NCI-H82 (cell line): Measurements from ENCODE around the gene CTNND2.
"Not testable (repeated sequence)": the region's sequence is repeated elsewhere in the genome, so short reads cannot be mapped to it uniquely, and the experiment has no call there.

Experiments
- DNase-seq: peaks from one replicate; lab custom pipeline; 2025; lab: John Stamatoyannopoulos, UW

Gene CTNND2

DNA sequence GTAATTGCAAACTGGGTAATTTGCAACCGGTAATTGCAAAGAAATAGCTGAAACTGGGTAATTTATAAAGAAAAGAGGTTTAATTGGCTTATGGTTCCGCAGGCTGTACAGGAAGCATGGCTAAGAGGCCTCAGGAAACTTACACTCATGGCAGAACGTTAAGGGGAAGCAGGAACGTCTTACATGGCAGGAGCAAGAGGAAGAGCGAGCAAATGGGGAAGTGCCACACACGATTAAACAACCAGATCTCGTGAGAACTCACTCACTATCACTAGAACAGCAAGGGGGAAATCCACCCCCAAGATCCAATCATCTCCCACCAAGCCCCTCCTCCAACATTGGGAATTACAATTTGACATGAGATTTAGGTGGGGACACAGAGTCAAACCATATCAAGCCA lies 590.6 kb downstream of the CTNND2 start:
- not testable (repeated sequence) for DNase-seq

GRCh38 chr5:11311731-11312130 lies 592.5 kb downstream of the CTNND2 start:
- DNase-seq = no peak

GRCh38 chr5:11311272-11311671 lies 593.0 kb downstream of the CTNND2 start:
- no peak for DNase-seq

- no peak for DNase-seq
Observed at GRCh38 chr5:11310158-11310557, 594.1 kb downstream of the CTNND2 start.

GRCh38 chr5:11306365-11306764 lies 597.9 kb downstream of the CTNND2 start:
- DNase-seq = no peak

- DNase-seq = no peak
Observed at GRCh38 chr5:11305245-11305644, 599.0 kb downstream of the CTNND2 start.

GRCh38 chr5:11304641-11305040 lies 599.6 kb downstream of the CTNND2 start:
- no peak for DNase-seq

- no peak for DNase-seq
Observed at GRCh38 chr5:11302663-11303062, 601.6 kb downstream of the CTNND2 start.

GRCh38 chr5:11301171-11301570 lies 603.1 kb downstream of the CTNND2 start:
- DNase-seq = no peak

DNA sequence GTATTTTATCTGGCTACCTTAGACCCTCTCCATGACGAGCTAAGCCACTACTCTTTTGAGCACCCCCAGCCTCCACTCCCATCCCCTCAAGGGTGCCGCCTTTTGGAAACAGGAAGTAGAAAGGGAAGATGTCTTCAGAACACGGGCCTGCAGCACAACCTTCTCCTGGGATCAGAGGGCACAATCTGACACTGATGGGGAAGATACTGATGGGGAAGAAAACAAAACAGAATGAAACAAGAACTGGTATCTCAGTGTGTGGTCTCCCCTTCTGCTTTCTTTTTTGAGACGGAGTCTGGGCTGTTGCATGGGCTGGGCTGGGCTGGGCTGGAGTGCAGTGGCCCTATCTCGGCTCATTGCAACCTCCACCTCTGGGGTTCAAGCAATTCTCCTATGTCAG lies 603.5 kb downstream of the CTNND2 start:
- no peak for DNase-seq

- no peak for DNase-seq
Observed at GRCh38 chr5:11298877-11299276, 605.4 kb downstream of the CTNND2 start.

- no peak for DNase-seq
Observed at GRCh38 chr5:11293523-11293922, 610.7 kb downstream of the CTNND2 start.

DNA sequence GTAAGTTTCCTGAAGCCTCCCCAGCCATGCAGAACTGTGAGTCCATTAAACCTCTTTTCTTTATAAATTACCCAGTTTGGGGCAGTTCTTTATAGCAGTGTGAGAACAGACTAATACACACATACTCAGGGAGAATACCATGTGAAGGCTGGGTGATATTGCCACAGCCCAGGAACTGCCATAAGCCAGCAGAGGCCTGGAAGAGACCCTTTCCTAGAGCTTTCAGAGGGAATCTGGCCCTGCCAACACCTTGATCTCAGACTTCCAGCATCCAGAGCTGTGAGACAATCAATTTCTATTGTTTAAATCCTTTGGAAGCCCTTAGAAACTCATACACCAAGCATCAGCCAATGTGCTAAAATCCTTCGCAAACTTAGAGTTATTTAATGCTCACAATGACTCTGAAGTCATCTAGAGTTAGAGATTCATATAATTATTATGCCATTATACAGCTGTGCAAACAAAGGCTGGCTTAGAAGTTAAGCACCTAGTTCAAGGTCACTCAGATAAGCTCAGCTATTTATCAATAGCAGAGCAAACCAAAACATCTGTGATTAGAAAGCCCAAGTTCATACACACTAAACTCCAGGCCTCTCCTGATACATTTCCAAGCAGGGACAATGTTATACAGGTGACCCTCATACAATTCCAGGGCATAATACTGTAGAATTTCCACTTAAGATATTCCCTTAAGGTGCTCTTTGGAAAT lies 611.4 kb downstream of the CTNND2 start:
- DNase-seq = no peak

DNA sequence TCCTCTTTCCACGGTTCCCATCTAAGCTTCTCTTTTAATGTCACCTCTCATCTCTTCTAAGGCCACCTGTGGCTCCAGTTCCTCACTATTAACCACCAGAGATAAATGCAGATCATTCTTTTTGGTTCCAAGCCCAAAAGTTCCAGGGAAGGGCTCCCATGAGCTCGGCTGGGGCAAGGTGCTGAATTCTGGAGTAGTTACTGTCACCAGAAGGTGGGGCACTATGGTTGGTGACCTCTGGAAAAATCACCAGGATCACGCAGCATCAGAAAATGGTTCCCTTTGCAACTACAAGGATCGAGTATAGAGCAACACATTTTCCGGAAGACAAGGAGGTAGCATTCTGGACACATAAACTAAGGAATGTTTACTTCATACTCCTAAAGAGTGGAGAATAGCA lies 614.5 kb downstream of the CTNND2 start:
- DNase-seq = no peak

DNA sequence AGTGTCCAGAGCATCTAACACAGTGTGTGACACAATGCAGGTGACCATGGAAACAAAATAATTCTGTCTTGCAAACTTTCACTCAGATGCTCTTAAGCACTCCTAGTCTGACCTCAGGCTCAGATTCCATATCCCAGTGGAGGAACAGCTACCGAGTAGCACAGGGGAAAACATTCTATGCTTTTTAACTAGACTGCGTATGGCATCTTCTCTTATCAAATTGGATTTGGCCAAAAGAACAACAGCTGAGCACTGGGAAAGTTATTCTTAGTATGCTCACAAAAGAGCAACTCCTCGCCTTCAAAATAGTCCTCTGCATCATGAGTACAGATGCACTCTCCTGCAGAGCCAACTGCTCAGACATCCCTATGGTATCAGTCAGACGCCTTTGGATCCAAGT lies 615.0 kb downstream of the CTNND2 start:
- no peak for DNase-seq

- DNase-seq = no peak
Observed at GRCh38 chr5:11281842-11282241, 622.4 kb downstream of the CTNND2 start.

DNA sequence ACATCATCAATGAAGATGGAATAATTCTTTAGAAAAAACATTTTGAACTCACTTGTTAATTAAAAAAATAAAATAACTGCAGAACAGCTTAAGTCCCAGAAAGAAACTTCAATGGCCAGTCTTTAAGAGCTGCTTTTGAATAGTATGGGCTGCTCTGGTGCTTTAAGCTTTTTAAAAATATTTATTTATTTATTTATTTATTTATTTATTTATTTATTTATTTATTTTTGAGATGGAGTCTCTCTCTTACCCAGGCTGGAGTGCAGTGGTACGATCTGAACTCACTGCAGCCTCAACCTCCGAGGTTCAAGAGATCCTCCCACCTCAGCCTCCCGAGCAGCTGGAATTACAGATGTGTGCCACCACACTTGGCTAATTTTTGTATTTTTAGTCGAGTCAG lies 626.9 kb downstream of the CTNND2 start:
- DNase-seq = no peak

DNA sequence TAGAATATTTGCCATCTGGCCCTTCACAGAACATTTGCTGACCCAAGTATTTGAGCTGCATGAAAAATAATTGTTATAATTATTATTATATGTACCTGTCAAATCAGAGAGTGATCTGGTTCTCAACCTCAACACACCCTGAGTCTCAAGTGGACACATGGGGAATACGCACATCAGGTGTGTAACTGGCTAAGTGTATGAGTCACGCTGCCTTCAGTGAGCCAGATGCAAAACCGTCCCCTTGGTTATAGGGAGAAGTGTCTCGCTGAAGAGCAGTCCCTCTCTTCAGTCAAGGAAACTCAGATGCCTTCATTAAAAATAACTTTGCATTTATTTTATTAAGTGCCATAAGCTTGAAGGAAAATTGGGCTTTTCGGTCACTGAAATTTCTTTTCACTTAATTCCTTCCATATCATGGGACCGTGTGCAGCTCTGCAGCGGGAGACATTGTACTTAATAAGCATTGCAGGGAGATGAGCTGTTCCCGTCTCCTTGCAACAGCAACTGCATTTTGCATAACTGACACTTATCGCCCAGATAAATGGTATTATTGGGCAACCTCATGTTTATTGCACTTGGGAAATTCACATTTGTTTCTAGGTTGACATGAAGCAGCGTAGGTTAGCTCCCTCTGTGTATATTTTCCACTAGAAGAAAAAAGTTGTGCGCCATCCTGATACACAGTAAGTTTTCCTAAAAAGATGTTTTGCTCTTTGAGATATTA lies 630.9 kb downstream of the CTNND2 start:
- DNase-seq = no peak

GRCh38 chr5:11269515-11269914 lies 634.7 kb downstream of the CTNND2 start:
- DNase-seq = no peak

DNA sequence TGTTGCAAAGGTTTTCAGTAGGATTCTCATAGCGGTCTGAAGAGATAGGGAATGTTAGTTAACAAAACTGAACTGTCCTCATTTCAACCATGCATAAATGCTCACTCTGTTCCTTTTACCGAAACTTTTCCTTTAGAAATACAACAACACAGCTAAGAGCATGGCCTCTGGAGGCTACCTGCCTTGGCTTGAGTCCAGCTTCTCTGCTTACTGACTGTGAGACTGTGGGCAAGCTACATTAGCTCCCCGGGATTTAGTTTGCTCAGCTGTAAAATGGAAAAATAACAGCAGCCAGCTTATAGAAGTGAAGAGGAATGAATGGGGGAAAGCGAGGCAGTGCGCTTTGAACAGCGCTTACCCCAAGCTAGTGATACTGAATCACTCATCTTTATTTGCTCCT lies 635.4 kb downstream of the CTNND2 start:
- DNase-seq = no peak

- DNase-seq = no peak
Observed at GRCh38 chr5:11266331-11266730, 637.9 kb downstream of the CTNND2 start.

GRCh38 chr5:11261241-11261640 lies 643.0 kb downstream of the CTNND2 start:
- no peak for DNase-seq

DNA sequence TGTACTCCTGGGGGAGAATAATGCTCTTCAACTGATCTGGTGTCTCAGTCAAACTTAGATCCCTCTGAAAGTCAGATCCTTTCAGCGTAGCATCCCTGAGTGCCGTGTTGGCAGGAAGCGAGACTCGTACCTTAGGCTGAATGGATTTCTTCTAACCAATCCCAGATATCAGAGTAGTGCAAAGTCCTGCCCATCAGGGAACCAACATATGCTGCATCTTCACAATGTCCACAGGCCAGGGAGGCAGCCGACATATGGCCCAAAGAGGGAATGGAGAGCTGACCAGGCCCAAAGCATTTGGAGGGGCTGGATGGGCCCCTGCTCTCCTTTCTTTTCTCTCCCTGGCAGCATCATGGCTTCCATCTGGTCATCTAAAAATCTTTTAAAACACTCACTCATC lies 646.2 kb downstream of the CTNND2 start:
- no peak for DNase-seq

DNA sequence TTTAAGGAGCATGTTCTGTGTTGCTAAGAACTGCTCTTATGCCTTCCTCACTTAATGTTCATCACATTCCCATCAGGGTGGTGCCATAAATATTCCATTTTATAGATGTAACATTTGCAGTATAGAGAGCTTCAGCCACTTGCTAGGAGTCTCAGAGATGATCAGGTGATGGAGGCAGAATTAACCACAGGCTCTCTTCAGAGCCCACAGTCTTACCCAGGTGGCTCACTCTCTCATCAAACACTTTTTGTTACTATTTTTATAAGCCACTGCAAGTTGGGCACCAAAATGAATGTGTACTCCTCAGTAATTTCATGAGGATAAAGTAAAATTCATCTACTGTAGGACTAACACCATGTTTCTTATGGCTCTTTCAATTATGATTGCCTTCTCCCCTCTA lies 651.7 kb downstream of the CTNND2 start:
- no peak for DNase-seq
